Erythroblast (primary cell): ENCODE data around the gene IL5RA.

Source experiments
- GATA1 ChIP-seq: IDR thresholded peaks from 2 replicates; pipeline ENCODE4 v1.6.1; 2011; ENCODE audit warnings: low read depth, mild to moderate bottlenecking, control low read depth, low read length, moderate library complexity
- POLR2A ChIP-seq: IDR thresholded peaks from 2 replicates; pipeline ENCODE4 v1.6.1; 2011; ENCODE audit warnings: mild to moderate bottlenecking, low read length

GRCh38 chr3:3105246-3105645 lies 4.9 kb downstream of the IL5RA start:
- TF ChIP-seq POLR2A: no peak
- no peak for TF ChIP-seq GATA1
